Measurements from ENCODE around the gene PBX2. TPM values are rescaled to one million over a fixed set of nuclear protein-coding genes. Genes with fewer than 3 reads are reported as not detected.
"Not testable (repeated sequence)": the region's sequence is repeated elsewhere in the genome, so short reads cannot be mapped to it uniquely, and the experiment has no call there.

Gene PBX2
- total RNA-seq, 1 donor from 2014 or later, result 58.6 TPM

- peak overlapping the region; percentile 92 for H3K4me3 Mint-ChIP-seq (ENCODE audit: unreplicated experiment)
- TF ChIP-seq, protein P1, sequence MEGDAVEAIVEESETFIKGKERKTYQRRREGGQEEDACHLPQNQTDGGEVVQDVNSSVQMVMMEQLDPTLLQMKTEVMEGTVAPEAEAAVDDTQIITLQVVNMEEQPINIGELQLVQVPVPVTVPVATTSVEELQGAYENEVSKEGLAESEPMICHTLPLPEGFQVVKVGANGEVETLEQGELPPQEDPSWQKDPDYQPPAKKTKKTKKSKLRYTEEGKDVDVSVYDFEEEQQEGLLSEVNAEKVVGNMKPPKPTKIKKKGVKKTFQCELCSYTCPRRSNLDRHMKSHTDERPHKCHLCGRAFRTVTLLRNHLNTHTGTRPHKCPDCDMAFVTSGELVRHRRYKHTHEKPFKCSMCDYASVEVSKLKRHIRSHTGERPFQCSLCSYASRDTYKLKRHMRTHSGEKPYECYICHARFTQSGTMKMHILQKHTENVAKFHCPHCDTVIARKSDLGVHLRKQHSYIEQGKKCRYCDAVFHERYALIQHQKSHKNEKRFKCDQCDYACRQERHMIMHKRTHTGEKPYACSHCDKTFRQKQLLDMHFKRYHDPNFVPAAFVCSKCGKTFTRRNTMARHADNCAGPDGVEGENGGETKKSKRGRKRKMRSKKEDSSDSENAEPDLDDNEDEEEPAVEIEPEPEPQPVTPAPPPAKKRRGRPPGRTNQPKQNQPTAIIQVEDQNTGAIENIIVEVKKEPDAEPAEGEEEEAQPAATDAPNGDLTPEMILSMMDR (IDR thresholded peaks at IDR 0.05), result no peak
- no peaks in the 10 kb centered on the region for H3K27me3 Mint-ChIP-seq (ENCODE audit: low read depth)
- H3K27ac Mint-ChIP-seq (ENCODE audit: unreplicated experiment), result peak overlapping the region; percentile 96
- DNase-seq (ENCODE audit: low spot score), result peak; percentile 100
- H3K36me3 Mint-ChIP-seq (ENCODE audit: low read depth), result no peaks in the 10 kb centered on the region
- H3K4me1 Mint-ChIP-seq (ENCODE audit: low read depth), result peaks cover 42% of the 10 kb centered on the region
- H3K9me3 Mint-ChIP-seq (ENCODE audit: low read depth), result no peaks in the 10 kb centered on the region
Observed at GRCh38 chr6:32195652-32195901, 5.6 kb upstream of the PBX2 start.

GRCh38 chr6:32194825-32195651 lies 5.0 kb upstream of the PBX2 start:
- TF ChIP-seq, protein P1 (IDR thresholded peaks at IDR 0.05), result peak; percentile 85
- H3K4me3 Mint-ChIP-seq (ENCODE audit: unreplicated experiment), result peak overlapping the region; percentile 81
- no peaks in the 10 kb centered on the region for H3K36me3 Mint-ChIP-seq (ENCODE audit: low read depth)
- H3K27ac Mint-ChIP-seq (ENCODE audit: unreplicated experiment), result peak overlapping the region; percentile 96
- H3K9me3 Mint-ChIP-seq (ENCODE audit: low read depth), result no peaks in the 10 kb centered on the region
- H3K27me3 Mint-ChIP-seq (ENCODE audit: low read depth), result no peaks in the 10 kb centered on the region
- no peak for DNase-seq (ENCODE audit: low spot score)
- H3K4me1 Mint-ChIP-seq (ENCODE audit: low read depth), result peaks cover 47% of the 10 kb centered on the region

- DNase-seq (ENCODE audit: low spot score), result no peak
- H3K27me3 Mint-ChIP-seq (ENCODE audit: low read depth), result no peaks in the 10 kb centered on the region
- peaks cover 48% of the 10 kb centered on the region for H3K4me1 Mint-ChIP-seq (ENCODE audit: low read depth)
- H3K9me3 Mint-ChIP-seq (ENCODE audit: low read depth), result no peaks in the 10 kb centered on the region
- no peak overlapping the region for H3K4me3 Mint-ChIP-seq (ENCODE audit: unreplicated experiment)
- H3K36me3 Mint-ChIP-seq (ENCODE audit: low read depth), result no peaks in the 10 kb centered on the region
- peak overlapping the region; percentile 96 for H3K27ac Mint-ChIP-seq (ENCODE audit: unreplicated experiment)
- TF ChIP-seq, protein P1 (IDR thresholded peaks at IDR 0.05), result no peak
Observed at GRCh38 chr6:32194388-32194787, 4.4 kb upstream of the PBX2 start.

DNA sequence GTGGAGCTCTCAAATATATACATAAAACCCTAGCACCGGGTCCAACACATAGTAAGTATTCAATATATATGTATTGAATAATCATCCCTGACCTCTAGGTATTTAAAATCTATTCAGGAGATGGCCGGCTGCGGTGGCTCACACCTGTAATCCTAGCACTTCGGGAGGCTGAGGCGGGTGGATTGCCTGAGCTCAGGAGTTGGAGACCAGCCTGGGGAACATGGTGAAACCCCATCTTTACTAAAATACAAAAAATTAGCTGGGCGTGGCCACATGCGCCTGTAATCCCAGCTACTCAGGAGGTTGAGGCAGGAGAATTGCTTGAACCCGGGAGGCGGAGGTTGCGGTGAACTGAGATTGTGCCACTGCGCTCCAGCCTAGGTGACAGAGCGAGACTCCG lies 3.1 kb upstream of the PBX2 start:
- DNase-seq (ENCODE audit: low spot score); H3K36me3 Mint-ChIP-seq (ENCODE audit: low read depth); H3K4me3 Mint-ChIP-seq (ENCODE audit: unreplicated experiment); H3K9me3 Mint-ChIP-seq (ENCODE audit: low read depth); H3K27me3 Mint-ChIP-seq (ENCODE audit: low read depth): not testable (repeated sequence)
- H3K4me1 Mint-ChIP-seq (ENCODE audit: low read depth), result peaks cover 60% of the 10 kb centered on the region
- H3K27ac Mint-ChIP-seq (ENCODE audit: unreplicated experiment), result peak overlapping the region; percentile 78

GRCh38 chr6:32192608-32193039 lies 2.6 kb upstream of the PBX2 start, which contains the start of gene GPSM3:
Gene GPSM3, minus strand, starts transcription at chr6:32192643. Its CDS starts 130 bp downstream, at chr6:32192513.
- peaks cover 63% of the 10 kb centered on the region for H3K4me1 Mint-ChIP-seq (ENCODE audit: low read depth)
- H3K27ac Mint-ChIP-seq (ENCODE audit: unreplicated experiment), result peak within 1 kb of the TSS; percentile 78
- DNase-seq (ENCODE audit: low spot score), result no peak
- TF ChIP-seq, protein P1 (IDR thresholded peaks at IDR 0.05), result no peak
- H3K9me3 Mint-ChIP-seq (ENCODE audit: low read depth), result no peaks in the 10 kb centered on the region
- H3K4me3 Mint-ChIP-seq (ENCODE audit: unreplicated experiment), result peak within 1 kb of the TSS; percentile 41
- no peaks in the 10 kb centered on the region for H3K27me3 Mint-ChIP-seq (ENCODE audit: low read depth)
- peaks cover under 1% of the 10 kb centered on the region for H3K36me3 Mint-ChIP-seq (ENCODE audit: low read depth)
